Kidney glomerular epithelial cell (primary cell): Measurements from ENCODE around the gene INO80B.
"Not testable (repeated sequence)": the region's sequence is repeated elsewhere in the genome, so short reads cannot be mapped to it uniquely, and the experiment has no call there.

Experiments
- DNase-seq: peaks from one replicate; lab custom pipeline; 2025; lab: John Stamatoyannopoulos, UW

Gene INO80B

DNA sequence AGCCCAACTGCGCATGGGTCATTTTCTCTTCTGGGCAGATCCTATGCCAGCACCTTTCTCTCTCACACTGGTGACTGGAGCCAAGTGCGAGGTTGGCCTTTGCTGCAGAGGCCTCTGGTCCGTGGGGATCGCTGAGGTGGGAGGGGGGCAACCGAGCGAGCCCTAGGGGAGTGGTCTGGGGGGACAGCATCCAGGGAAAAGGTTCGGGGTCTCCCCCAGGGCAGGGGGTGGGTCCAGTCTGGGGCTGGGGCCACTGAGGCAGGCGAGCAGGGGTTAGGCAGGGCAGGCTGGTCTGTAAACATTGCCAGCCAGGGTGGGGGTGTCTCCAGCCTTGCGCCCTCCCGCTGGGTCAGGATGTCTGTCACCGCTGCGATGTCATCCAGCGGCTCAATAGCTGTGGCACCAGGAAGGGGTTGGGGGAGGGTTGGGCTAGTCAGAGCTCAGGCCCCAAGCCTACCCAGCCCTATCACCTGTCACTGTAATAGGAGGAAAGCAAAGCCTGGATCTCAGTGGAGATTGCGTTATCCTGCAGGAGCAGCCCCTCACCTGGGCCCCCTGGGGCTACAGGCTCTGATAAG lies 28.6 kb upstream of the INO80B start:
- no peak for DNase-seq

DNA sequence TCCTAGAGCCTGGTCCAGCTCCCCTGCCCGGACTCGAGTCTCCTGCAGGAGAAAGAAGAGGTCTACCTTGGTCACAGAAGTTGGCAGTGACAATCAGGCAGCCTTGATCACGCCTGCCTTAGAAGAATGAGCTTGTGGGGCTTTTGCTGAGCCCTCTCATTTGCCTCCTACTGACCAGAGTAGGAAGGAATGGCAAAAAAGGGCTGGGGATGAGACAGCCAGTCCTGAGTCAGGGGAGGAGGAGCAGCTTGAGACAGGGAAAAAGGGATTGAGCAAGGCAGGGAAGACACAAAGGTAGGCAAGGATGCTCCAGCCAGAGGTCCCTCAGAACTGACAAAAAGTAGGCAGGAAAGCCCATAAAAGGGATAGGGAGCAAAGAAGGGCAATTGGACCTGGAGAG lies 27.3 kb upstream of the INO80B start:
- DNase-seq, result no peak

DNA sequence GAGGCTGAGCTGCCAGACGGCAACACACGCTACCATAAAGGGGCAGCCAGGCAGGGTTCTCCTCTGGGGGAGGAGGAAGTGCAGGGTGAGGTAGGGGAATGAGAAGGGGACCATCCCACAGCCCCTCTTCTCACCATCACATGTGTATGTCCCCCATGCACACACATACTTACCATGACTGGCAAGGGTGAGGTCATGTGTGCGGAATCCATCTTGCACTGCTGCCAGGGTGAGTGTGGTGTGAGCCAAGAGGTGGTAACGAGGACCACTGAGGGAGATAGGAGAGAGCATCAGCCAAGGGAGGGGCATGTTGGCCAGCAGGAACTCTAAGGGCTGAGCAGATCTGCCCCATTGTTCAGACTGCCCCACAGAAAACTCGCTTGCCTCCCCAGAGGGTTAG lies 26.2 kb upstream of the INO80B start:
- no peak for DNase-seq

DNA sequence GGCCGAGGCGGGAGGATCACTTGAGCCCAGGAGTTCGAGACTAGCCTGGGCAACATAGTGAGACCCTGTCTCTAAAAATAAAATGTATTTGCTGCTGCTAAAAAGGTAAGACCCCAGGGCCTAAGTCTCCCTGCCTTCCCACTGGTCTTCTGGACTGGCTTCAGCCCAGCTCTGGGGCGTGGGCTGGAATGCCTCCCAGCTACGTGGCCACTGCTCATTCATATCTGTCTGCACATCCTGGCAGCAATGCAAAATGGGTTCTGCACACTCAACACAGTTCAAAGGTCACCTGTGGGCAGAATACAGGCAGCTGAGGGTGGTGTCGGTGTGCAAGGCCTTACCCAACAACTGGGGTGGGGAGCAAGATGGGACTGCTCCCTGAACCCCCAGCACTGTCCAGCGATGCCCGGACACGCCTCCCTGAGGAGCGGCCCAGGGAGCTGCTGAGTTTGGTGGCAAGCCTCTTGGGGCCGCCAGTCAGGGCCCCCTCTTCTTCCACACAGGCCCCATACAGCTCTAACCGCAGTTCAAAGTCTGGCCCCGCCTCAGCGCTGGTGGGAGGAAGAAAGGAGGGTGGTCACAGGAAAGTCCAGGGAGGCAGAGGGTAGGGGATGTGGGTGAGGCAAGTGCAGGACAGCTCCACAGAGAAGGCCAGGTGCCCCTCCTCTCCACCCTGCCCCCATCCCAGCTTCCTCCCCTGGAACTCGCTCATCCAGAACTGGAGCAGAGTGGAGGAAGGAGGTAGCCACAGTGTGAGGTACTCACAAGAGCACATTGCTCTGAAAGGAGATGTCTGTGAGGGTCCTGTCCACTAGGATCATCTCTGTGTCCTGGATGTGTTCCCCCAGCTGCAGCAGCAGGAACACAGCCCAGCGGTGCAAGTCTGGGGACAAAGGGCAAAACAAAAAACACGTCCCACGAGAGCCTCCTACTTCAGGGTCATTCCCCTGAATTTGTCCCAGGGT lies 25.1 kb upstream of the INO80B start:
- no peak for DNase-seq

DNA sequence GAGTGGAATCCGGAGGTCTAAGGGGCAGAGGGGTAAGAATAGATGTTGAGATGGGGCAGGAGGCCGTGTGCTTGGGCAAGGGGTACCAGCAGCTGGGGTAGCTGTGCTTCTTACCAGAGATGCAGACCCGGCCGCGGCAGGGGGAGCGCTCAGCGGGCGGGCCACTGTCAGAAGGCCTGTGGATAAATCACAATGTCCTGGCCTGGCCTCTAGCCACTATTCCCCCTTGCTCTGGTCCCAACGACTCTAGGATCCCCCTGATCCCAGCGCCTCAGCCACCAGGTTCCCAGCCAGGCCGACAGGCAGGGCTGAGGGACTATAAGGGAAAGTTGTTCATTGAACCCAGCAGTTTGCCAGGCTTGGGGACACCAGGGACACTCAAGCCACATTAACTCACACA lies 24.4 kb upstream of the INO80B start:
- DNase-seq, result no peak

DNA sequence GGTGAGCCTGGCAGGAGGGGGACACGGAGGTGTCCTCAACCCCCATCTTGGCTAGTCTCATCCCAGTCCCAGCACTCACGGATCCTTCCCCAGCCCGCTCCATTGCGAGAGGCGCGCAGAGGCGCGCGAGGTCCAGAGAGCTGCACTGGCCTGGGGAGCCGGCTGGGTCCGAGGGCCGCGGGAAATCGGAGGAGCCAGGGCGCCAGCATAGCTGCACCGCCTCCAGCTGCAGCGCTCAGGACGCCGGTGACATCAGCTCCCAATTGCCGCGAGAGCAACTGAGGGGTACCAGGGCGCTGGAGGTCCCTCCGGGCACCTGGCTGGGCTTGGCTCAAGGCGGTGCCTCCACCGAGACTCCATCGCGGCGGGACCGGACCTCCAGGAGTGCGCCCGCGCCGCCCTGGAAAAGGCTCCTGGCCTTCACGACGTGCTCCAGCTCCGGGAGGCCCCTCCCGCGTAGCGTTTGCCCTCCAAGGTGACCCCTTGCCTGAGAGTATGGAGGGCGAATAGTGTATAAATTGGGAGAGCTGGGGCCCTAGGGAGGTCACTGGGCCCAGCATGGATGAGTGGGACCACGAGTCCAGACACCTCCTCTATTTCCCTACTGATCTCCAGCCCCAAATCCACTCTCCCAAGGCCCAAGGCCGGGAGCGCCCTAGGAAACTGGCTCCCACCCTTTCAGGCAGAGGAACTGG lies 18.6 kb upstream of the INO80B start:
- no peak for DNase-seq

DNA sequence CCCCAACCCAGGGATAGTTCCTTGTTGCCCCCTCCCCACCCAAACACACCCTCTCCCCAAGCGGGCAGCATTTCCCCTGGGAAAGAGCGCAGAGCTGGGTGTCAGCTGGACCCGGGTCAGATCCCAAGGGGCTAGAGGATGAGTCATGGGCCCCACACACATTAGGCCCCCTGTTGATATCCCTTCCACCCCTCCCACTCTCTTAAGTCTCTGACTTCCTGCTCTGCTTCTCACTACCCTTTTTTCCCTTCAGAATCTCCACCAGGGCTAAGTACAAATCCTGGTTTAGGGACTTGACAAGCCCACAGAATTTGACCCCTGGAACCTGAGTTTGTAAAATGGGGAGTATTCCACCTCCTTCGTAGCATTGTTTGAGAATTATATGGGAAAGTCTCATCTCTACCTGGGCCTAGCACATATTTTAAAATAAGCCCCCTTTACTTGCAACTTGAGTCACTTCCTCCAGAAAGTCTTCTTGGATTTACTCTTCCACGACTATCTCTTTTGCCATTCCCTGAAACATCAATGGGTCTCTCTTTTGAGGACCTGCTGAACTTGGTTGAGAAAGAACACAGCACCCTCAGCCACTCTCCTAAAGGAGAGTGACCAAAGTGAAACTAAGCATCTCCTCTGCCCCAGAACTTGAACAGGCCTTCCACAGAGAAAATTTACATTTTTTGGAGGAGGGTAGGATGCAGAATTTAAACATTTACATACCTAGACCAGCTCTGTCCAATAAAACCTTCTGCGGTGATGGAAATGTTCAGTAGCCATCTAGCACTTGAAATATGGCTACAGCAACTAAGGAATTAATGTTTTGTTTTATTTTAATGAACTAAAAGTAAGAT lies 17.8 kb upstream of the INO80B start:
- DNase-seq, result no peak

DNA sequence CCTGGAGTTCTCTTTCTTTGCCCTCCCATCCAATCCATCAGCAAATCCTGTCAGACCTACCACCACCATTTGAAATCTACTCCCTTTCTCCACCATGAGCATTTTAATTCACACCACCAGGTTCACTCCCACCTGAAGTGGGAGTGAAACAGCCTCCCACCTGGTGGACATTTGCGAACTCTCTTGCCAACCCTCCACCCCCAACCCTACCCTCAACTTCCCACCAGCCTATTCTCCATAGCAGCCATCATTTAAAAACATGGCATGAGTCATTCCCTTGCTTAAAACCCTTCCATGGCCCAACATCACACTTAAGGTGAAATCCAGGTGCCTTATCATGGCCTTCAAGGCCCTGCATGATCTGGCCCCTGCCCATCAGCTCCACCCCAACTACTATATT lies 16.6 kb upstream of the INO80B start:
- no peak for DNase-seq

DNA sequence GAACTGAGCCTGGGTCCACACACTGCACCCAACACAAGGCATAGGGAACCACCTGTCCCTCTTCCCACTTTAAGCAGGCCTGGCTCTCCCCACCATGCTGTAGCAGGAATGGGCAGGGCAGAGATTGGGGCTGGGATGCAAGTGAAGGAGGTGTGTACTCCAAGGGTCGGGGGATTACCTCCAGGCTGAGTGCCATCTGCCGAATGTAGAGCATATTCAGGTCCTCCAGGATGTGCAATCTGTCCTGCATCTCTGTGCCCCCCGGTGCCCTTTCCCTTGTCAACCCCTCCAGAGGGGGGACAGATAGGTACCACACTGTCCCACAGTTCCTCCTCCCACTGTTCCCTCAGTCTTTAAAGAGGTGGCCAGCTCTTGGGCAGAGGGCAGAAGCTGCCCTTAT lies 15.5 kb upstream of the INO80B start:
- no peak for DNase-seq

DNA sequence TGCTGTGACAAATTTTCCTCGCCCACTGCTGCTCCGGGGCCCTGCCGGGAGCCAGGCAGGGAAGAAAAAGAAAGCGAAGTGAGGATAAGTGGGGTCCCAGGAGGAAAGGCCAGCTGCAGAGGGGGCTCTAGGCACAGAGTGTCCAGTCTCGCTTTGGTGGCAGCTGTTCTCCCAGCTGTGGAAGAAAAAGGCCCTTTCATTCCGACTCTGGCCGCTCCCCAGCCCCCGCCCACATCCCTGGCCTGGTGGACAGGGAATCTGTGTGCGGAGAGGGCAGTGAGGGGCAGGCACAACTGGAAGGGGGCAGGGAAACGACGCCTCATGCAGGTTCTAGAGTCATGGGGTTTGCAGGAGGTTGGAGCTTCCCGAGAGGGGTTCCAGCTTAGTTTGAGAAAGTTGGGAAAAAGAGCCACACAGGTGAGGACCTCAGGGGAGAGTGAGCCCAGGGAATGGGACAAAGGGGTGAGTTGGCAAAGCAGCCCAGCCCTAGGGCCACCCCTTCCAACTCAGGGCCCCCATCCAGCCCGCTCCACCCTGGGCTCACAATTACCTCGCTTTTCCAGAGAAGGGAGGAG lies 15.0 kb upstream of the INO80B start:
- DNase-seq, result no peak

DNA sequence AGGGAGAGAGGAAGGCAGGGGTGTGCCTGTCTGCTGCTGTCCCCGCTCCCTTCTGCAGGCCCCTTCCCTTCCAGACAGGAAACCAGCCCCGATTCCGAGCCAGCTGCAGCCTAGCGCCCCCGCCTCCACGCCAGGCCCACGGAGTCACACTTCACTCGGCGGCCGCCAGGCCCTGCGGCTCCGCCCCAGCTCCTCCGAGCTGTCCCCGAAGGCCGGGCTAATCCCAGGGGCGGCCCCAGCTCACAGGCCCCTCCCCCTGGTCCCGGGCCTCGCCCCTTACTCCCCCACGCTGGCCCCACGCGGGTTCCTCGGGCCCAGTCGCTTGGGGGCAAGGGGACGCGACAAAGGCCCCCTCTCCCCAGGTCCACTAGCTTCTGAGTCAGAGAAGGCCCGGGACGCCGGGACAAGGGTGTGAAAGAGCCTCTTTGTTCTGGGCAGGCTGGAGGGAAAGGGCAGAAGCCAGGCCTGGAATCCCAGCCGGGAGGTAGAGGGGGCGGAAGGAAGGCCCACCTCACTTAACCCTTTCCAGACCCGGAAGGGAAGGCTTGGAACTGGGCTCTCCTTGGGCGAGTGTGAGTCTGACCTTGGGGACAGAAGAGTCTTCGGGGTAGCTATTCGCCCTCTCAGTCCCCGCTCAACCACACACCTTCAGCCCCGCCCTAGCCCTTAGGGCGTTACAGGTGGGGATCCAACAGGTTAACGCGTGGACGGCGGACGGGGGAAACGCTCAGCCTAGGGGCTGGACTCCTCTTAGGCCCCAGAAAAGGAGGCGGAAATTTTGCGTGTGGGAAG lies 14.3 kb upstream of the INO80B start:
- DNase-seq, result peak; percentile 74

DNA sequence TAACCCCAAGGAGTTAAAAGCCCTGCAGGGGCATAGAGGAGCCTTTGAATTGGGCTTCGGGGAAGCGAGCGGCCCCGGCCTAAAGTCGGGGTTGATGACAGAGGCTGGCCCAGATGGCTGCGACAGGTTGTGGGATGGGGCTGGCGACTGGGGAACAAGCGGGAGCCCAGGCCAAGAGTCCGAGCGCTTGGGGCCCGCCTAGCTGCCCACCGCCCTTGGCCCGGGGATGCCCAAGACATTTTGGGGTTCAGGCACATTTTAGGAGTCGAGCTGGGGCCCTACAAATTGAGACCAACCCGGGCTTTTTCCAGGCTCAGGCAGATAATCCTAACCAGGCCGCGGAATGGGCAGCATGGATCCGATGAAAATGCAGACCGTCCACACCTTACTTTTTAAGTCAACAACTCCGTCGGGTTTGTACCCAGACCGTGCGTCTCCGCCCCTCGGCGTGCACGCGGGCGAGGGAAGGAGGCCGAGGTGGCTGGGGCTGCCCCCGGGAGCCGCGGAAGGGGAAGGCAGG lies 13.7 kb upstream of the INO80B start:
- DNase-seq, result no peak

DNA sequence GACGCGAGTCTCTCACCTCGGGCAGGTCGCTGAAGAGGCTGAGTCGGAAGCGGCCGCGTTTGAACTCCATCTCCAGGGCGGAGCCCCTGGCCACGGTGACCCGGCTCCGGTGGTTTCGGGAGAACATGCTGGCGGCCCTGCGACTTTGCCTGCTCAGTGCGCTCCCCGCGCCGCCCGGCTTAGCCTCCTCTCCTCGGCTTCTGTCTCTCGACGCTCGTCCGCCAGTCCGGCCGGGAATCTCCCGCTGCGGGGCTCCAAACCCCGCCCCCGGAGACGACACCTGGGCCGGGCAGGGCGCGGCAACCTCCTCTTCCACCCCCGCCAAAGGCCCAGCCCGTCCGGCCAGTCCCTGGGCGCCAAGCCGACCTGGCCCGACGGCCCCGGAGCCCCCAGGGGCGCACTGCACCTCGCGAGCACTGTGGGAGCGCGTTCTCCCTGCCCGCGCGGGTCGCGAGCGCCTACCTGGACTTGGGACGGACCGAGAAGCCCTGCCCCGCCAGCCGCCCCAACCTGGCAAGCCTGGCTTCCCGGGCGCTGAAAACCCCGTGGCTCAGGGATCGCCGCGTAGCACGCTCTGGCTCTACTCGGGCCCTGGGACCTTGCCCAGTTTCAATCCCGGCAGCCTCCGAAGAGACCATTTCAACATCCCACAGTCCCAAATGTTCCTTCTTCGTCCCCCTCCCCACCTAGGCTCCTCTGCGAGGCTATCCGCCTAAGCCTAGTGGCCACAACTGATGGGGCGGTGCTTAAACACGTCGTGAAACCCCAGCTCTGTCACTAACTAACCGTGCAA lies 13.0 kb upstream of the INO80B start, which contains the start of gene RTKN:
TSS of gene RTKN (minus strand) at position 248 of the 793 bp plus-strand sequence. CDS start at position 127, 121 bp downstream.
- DNase-seq, result peak; percentile 57

DNA sequence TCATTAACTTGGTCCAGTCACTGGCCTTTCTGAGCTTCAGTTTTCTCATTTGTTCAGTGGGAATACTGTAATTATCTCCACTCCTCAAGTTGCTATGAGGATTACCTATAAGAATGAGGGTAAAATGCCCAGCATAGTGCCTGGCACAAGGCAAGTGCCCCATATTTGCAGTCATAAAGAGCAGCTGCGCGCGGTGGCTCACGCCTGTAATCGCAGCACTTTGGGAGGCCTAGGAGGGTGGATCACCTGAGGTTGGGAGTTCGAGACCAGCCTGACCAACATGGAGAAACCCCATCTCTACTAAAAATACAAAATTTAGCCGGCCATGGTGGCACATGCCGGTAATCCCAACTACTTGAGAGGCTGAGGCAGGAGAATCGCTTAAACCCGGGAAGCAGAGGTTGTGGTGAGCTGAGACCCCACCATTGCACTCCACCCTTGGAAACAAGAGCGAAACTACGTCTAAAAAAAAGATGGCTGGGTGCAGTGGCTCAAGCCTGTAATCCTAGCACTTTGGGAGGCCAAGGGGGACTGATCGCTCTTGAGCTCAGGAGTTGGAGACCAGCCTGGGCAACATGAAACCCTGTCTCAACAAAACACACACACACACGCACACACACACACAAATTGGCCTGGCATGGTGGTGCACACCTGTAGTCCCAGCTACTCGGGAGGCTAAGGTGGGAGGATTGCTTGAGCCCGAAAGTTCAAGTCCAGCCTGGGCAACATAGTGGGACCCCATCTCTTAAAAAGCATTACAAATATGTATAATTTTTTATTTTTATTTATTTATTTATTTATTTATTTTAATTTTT lies 12.2 kb upstream of the INO80B start:
- DNase-seq, result not testable (repeated sequence)

DNA sequence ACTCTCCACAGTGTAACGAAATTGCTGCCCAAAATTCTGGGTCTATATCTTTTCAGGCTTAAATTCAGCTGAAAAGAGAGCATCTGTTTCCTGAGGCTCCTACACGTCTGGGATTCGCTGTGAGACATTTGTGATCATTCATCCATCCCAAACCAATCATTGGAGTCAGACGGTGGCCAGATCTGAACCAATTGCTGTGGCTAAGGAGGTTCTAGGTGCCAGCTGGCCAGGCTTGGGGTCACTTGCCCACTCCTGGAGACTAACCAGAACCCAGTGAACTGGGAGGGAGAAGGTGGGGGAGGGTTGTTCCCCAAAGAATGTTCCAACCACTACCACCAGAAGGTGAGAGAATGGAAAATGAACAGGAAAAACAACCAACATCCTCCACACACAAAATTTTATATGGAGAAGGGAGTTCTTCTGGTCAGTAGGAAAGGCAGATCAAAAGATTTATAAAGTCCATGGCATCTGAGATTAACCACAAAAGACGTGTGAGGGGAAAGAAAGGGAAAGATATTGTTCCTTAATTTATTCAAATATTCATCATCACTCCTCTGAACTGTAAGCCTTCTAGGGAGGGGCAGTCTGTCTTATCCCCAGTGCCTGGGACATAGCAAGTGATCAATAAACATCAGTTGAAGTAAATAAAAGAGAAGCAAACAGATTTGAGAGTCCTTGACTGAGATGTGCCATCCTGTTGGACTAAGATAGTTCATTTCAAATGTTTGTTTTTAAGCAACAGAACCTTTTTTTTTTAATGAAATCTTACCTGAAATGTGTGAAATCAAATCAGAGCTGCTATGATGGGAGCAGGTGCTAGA lies 10.2 kb upstream of the INO80B start:
- DNase-seq, result peak; percentile 83

DNA sequence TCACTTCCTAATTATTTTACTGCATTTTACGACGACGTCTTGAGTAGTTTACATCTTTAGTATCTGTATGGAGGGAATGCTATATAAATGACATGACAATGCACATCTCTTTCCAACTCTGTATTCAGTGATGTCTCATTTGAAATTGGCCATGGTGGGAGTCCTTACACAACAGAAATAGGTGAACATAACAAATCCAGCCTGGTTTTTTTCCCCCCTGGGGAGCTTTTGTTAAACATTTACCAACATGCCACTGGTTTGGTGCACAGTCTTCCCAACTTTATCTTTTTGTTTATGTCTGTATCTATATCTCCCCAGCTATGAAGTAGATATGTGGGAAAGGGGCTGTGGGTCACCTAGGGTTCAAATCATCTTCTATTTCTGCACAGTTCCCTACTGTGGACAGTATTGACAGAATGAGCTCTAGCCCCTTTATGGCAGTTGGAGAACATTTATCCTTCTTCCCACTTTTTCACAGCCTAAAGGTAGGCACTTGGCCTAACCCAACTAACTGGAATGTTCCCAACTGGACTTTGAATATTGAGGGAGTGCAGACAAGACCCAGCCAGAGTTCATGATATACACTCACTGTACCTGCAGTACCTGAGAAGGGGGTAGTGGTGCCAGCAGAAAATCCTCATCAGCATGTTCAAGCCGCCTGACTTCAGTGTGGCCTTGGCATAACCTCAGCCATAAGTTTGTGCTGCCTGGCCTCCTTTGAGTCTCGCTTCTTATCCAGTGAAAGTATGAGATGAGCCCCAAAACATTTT lies 7.5 kb upstream of the INO80B start:
- DNase-seq, result no peak

DNA sequence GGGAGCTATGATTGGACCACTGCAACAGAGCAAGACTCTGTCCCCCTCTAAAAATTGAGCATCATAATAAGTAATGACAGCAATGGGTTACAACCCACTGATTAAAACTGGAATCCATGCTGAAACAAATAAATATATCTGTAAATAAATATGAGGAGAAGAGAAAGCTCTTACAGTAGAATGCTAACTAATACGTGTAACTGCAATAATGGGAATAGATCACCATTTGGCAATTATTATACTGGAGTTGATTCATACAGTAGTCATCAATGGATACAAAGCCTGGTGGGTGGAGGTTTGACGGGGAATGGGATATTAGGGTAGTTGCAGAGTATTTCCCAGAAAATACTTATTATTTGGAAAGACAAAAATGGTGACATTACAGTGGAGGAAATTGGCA lies 6.1 kb upstream of the INO80B start:
- DNase-seq, result no peak
